Panc1 (cell line): ENCODE measurements around the gene HBP1. TPM values are rescaled to one million over a fixed set of nuclear protein-coding genes. Genes with fewer than 3 reads are reported as not detected.

Source experiments
- ATAC-seq: fragments of 200-7000 bp; cut with Tn5 transposase; 2 replicates; pipeline ENCODE4 v1.9.1; 2020; ENCODE audit warnings: mild to moderate bottlenecking, moderate library complexity
- BruUV-seq: library from RNA; stranded (reverse); fragments of 400-500 nt; replicated peaks from 2 replicates; lab custom pipeline; 2021; lab: Mats Ljungman, UMichigan
- CTCF ChIA-PET: fragments of 300-600 bp; sonication (Branson Sonifier 250); formaldehyde crosslinking; loops from one replicate; lab custom pipeline; 2022; ENCODE audit warnings: antibody characterized with exemption; lab: Charles Lee
- POLR2A ChIA-PET: fragments of 300-600 bp; sonication (Branson Sonifier 250); formaldehyde crosslinking; loops from one replicate; lab custom pipeline; 2022; ENCODE audit warnings: antibody characterized with exemption; lab: Charles Lee
- DNase-seq: peaks from one replicate; pipeline ENCODE4 v3.0.0-alpha.2; 2010; ENCODE audit warnings: low read depth, low spot score
- H3K27ac ChIP-seq: 2 replicates; pipeline ENCODE4 v1.5.1; 2011; ENCODE audit warnings: mild to moderate bottlenecking, low read length, inconsistent platforms
- H3K27me3 ChIP-seq: fragments of 200-500 bp; sonication (Bioruptor generic); 2 replicates; pipeline ENCODE4 v1.6.0; 2014; ENCODE audit warnings: low read length, inconsistent platforms; ENCODE audit not compliant: control insufficient read depth, insufficient read depth
- H3K36me3 ChIP-seq: fragments of 200-500 bp; sonication (Bioruptor generic); 2 replicates; pipeline ENCODE4 v1.5.1; 2014; ENCODE audit warnings: inconsistent platforms, mild to moderate bottlenecking, low read length, moderate library complexity; ENCODE audit not compliant: control insufficient read depth, insufficient read depth
- H3K4me1 ChIP-seq: 2 replicates; pipeline ENCODE4 v1.5.1; 2011; ENCODE audit warnings: inconsistent platforms, mild to moderate bottlenecking, low read length, moderate library complexity; ENCODE audit not compliant: control insufficient read depth, insufficient read depth
- H3K4me3 ChIP-seq, 2 experiments: 2 replicates each; pipeline ENCODE4 v1.5.1; 2011 to 2012; ENCODE audit warnings: low read depth in 2 of 2, low read length in 2 of 2, mild to moderate bottlenecking in 2 of 2, inconsistent platforms in 1 of 2, moderate library complexity in 1 of 2
- H3K9me3 ChIP-seq: fragments of 200-500 bp; sonication (Bioruptor generic); 2 replicates; pipeline ENCODE4 v1.5.1; 2014; ENCODE audit warnings: low read depth, mild to moderate bottlenecking, inconsistent platforms, low read length, moderate library complexity; ENCODE audit not compliant: control insufficient read depth, insufficient read depth
- CTCF ChIP-seq: fragments of 450-650 bp; IDR thresholded peaks from 2 replicates; pipeline ENCODE4 v1.5.1; 2017; ENCODE audit warnings: mild to moderate bottlenecking
- POLR2AphosphoS5 ChIP-seq: IDR thresholded peaks from 2 replicates; pipeline ENCODE4 v1.6.1; 2012; ENCODE audit warnings: mild to moderate bottlenecking, low read depth, low read length, moderate library complexity
- REST ChIP-seq, 2 experiments: IDR thresholded peaks; 2 replicates each; pipeline ENCODE4 v1.6.1; 2011 to 2012; ENCODE audit warnings: low read depth in 2 of 2, control low read depth in 1 of 2, low read length in 1 of 2, mild to moderate bottlenecking in 1 of 2, moderate library complexity in 1 of 2; ENCODE audit not compliant: insufficient read depth in 1 of 2
- SIN3A ChIP-seq: IDR thresholded peaks from 2 replicates; pipeline ENCODE4 v1.6.1; 2012; ENCODE audit warnings: low read depth, mild to moderate bottlenecking, low read length, moderate library complexity, borderline replicate concordance; ENCODE audit not compliant: insufficient read depth
- TCF7L2 ChIP-seq: IDR thresholded peaks from 2 replicates; pipeline ENCODE4 v1.6.1; 2011; ENCODE audit warnings: mild to moderate bottlenecking, low read depth, low read length, inconsistent platforms
- in situ Hi-C: cut with HindIII; loops from 2 replicates; pipeline ENCODE4 v1.10.0; 2016; ENCODE audit warnings: low sequenced_read_pairs, low pct_unique_long_range_greater_than_20kb
- intact Hi-C: fragments of 100-400 bp; cut with micrococcal nuclease; formaldehyde crosslinking; loops from one replicate; pipeline ENCODE4 v1.10.0; 2022; ENCODE audit not compliant: unreplicated experiment
- total RNA-seq: library from RNA; stranded (reverse); gene quantifications from one replicate; pipeline ENCODE4 v1.2.1, GENCODE V29; 2021; ENCODE audit not compliant: unreplicated experiment

Gene HBP1
- total RNA-seq, 1 experiment from 2014 or later: 28.1 TPM

DNA sequence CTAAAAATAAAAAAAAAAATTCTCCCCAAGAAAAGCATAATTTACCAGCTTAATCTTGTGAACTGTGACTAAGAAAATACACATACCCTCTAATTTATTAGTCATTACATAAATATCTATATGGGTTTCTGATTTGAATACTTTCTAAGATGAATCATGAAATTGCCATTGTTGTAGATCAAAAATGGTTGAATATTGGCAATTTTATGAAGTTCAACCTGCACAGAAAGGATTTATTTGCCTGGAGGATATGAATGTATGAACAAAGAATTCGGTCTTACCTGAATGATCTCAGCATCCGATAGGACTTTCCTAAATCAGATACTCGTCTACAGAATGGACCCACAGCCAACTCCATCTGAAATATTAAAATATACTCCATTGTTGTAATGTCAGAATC is 61.5 kb downstream of the HBP1 start:
- Histone ChIP-seq H3K36me3 (no peaks in the 10 kb centered on the region), H3K9me3 (no peaks in the 10 kb centered on the region), H3K27me3 (no peaks in the 10 kb centered on the region), H3K4me3 (no peak overlapping the region), H3K27ac (no peak overlapping the region), H3K4me1 (no peaks in the 10 kb centered on the region)
- DNase-seq (no peak), ATAC-seq (no peak)
- ChIA-PET POLR2A (interaction anchor here (0.5 to 0.6 kb wide), 2 partner anchors 9 to 648 kb away, joined by 3 to 4 read pairs; no protein-coding TSS in a partner anchor), CTCF (no interaction called here)
- TF ChIP-seq CTCF: no peak
- no peak for TF ChIP-seq POLR2AphosphoS5
- TF ChIP-seq SIN3A: no peak
- TF ChIP-seq REST (IDR thresholded peaks at IDR 0.05; ENCODE audit: insufficient read depth in 1 of 2, low read depth in 2 of 2, low read length in 1 of 2): no peak
- TF ChIP-seq TCF7L2: no peak
- intact Hi-C loops: no loop called here
- BruUV-seq: no TSS peak
- in situ Hi-C loops: no loop called here

GRCh38 chr7:107232568-107233090 is 63.8 kb downstream of the HBP1 start:
- BruUV-seq: no TSS peak
- Histone ChIP-seq H3K4me1 (no peaks in the 10 kb centered on the region), H3K36me3 (no peaks in the 10 kb centered on the region), H3K27ac (no peak overlapping the region), H3K27me3 (no peaks in the 10 kb centered on the region), H3K9me3 (no peaks in the 10 kb centered on the region), H3K4me3 (no peak overlapping the region)
- TF ChIP-seq TCF7L2 (no peak), CTCF (no peak), POLR2AphosphoS5 (no peak), SIN3A (no peak), REST (IDR thresholded peaks at IDR 0.05; ENCODE audit: insufficient read depth in 1 of 2, low read depth in 2 of 2, low read length in 1 of 2) (no peak)
- CTCF ChIA-PET: no interaction called here
- in situ Hi-C loops: no loop called here
- POLR2A ChIA-PET: no interaction called here
- intact Hi-C loops: no loop called here
- no peak for DNase-seq
- no peak for ATAC-seq
